Gastroesophageal sphincter (tissue), 4 donors: ENCODE data around the gene ZMYND11. TPM values are rescaled to one million over a fixed set of nuclear protein-coding genes. Genes with fewer than 3 reads are reported as not detected.
"Not testable (repeated sequence)": the region's sequence is repeated elsewhere in the genome, so short reads cannot be mapped to it uniquely, and the experiment has no call there.

Experiments used
- ATAC-seq: fragments of 150-250 bp; one replicate; pipeline ENCODE4 v1.9.1; 2016; ENCODE audit warnings: mild to moderate bottlenecking, moderate library complexity
- H3K27ac ChIP-seq, 4 donors: fragments of 200-600 bp; sonication (generic) in 3 of 4; 1 replicate in 3 of 4; 2 replicates in 1 of 4; pipeline ENCODE4 v1.5.1; 2016 to 2019
- H3K27me3 ChIP-seq: fragments of 200-600 bp; sonication (generic); one replicate; pipeline ENCODE4 v1.5.1; 2019
- H3K36me3 ChIP-seq, 2 donors: fragments of 200-600 bp; sonication (generic); one replicate each; pipeline ENCODE4 v1.5.1; 2019; ENCODE audit warnings: control low read depth in 1 of 2
- H3K4me1 ChIP-seq, 3 donors: fragments of 200-600 bp; sonication (generic); 1 replicate in 2 of 3; 2 replicates in 1 of 3; pipeline ENCODE4 v1.5.1; 2016 to 2019; ENCODE audit warnings: control low read depth in 2 of 3
- H3K4me3 ChIP-seq, 2 donors: fragments of 200-600 bp; sonication (generic); one replicate each; pipeline ENCODE4 v1.5.1; 2019; ENCODE audit warnings: mild to moderate bottlenecking in 1 of 2, moderate library complexity in 1 of 2
- H3K9me3 ChIP-seq, 3 donors: fragments of 200-600 bp; sonication (generic); one replicate each; pipeline ENCODE4 v1.5.1; 2017 to 2019; ENCODE audit warnings: control low read depth in 2 of 3
- EP300 ChIP-seq: sonication (generic); formaldehyde crosslinking; IDR thresholded peaks from one replicate; pipeline ENCODE4 v1.6.1; 2017; ENCODE audit warnings: antibody characterized with exemption, mild to moderate bottlenecking
- POLR2A ChIP-seq, 2 donors: fragments of 450-650 bp; IDR thresholded peaks; one replicate each; pipeline ENCODE4 v1.6.1; 2017; ENCODE audit warnings: antibody characterized with exemption in 2 of 2, mild to moderate bottlenecking in 2 of 2, moderate library complexity in 1 of 2
- POLR2AphosphoS5 ChIP-seq: sonication (generic); formaldehyde crosslinking; IDR thresholded peaks from one replicate; pipeline ENCODE4 v1.6.1; 2017; ENCODE audit warnings: antibody characterized with exemption
- WGBS, 2 donors: methylation state at CpG; one replicate each; pipeline ENCODE4 v1.1.5; 2018; ENCODE audit warnings: low coverage in 1 of 2; 5-methylcytosine and 5-hydroxymethylcytosine counted together
- total RNA-seq, 4 donors: library from RNA; depleted of rRNA; stranded (reverse); fragments of >200 nt; gene quantifications; one replicate each; pipeline ENCODE4 v1.1.0, GENCODE V29; 2016
- TF ChIP-seq, protein P1 (sequence below), 4 experiments: fragments of 200-600 bp in 2 of 4; fragments of 450-650 bp in 2 of 4; sonication (generic) in 1 of 4; IDR thresholded peaks; one replicate each; pipeline ENCODE4 v1.5.1; 2017 to 2019; ENCODE audit warnings: antibody characterized with exemption in 4 of 4, mild to moderate bottlenecking in 2 of 4, moderate library complexity in 2 of 4

Gene ZMYND11
- total RNA-seq, 4 donors from 2014 or later = 131 to 176 (median 166) TPM

DNA sequence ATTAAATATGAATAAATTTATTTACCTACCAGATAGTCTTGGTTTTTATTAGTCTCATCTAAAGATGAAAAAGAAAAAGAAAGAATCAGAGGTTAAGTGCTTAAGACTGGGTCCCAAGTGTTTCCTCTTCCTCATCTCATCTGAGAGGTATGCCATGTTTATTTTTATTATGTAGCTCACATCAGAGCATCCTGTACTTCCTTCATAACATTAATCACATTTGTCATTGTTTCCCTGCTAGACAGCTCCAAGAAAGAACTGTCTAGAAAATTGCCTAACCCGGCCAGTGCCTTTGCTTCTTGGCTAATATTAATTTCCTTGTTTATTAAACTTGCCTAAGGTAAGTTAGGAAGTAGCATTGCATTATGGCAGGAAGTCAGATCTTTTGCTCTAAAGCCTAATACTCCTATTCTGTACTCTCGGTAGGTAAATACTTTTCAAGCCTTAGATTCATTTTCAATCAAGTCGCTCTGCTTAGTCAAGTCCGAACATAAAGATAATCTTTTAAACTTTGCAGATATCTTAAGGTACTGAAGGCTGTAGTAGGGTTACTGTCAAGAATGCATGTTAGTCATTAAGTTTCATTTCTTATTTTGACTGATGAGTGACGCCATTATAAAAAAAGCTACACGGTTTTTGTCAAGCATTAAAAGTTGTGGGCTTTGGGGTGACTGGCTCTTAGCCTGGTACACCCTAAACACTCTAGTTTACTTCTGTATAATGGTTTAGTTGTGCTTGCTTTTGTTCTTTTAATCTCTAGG, 47.4 kb downstream of the ZMYND11 start:
- H3K4me3 ChIP-seq = no peak overlapping the region
- WGBS, 2 donors = 77 to 82% methylated on average over 6 of the region's 6 CpGs
- H3K9me3 ChIP-seq = peaks cover 0 to 6% (median 3%) of the 10 kb centered on the region in 3 donors
- H3K4me1 ChIP-seq = peaks cover 0 to 13% (median 0%) of the 10 kb centered on the region in 3 donors
- peaks cover 0 to 32% of the 10 kb centered on the region in 2 donors for H3K36me3 ChIP-seq
- H3K27me3 ChIP-seq = no peaks in the 10 kb centered on the region
- no peak overlapping the region for H3K27ac ChIP-seq
- ATAC-seq = peak; percentile 41
- TF ChIP-seq POLR2A (IDR thresholded peaks at IDR 0.05) (no peak), POLR2AphosphoS5 (no peak), EP300 (no peak)
- TF ChIP-seq, protein P1, sequence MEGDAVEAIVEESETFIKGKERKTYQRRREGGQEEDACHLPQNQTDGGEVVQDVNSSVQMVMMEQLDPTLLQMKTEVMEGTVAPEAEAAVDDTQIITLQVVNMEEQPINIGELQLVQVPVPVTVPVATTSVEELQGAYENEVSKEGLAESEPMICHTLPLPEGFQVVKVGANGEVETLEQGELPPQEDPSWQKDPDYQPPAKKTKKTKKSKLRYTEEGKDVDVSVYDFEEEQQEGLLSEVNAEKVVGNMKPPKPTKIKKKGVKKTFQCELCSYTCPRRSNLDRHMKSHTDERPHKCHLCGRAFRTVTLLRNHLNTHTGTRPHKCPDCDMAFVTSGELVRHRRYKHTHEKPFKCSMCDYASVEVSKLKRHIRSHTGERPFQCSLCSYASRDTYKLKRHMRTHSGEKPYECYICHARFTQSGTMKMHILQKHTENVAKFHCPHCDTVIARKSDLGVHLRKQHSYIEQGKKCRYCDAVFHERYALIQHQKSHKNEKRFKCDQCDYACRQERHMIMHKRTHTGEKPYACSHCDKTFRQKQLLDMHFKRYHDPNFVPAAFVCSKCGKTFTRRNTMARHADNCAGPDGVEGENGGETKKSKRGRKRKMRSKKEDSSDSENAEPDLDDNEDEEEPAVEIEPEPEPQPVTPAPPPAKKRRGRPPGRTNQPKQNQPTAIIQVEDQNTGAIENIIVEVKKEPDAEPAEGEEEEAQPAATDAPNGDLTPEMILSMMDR (IDR thresholded peaks at IDR 0.05) = no peak

DNA sequence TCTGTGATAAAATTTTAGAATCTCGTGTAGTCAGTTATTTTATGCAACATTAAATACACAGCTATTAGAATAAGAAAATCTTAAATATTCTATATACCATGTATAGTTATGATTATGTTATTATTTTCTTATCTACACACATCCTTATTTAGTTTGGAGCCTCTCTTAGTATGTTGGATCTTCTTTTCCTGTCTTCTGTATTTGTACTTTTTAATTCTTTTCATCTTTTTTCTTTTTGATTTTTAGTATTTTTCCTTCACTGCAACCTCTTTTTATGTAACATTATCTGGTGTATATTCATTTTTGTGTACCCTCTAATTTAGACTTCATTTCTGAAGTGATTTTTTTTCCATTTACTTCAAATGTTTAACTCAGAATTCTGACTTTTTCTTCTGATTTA, 48.9 kb downstream of the ZMYND11 start:
- peaks cover 0 to 6% (median 3%) of the 10 kb centered on the region in 3 donors for H3K9me3 ChIP-seq
- WGBS, 2 donors = 100% methylated on average over 1 of the region's 1 CpG
- H3K27ac ChIP-seq = no peak overlapping the region
- peaks cover 0 to 32% of the 10 kb centered on the region in 2 donors for H3K36me3 ChIP-seq
- H3K4me1 ChIP-seq = peaks cover 0 to 12% (median 0%) of the 10 kb centered on the region in 3 donors
- H3K4me3 ChIP-seq = no peak overlapping the region
- H3K27me3 ChIP-seq = no peaks in the 10 kb centered on the region
- TF ChIP-seq EP300 (no peak), POLR2AphosphoS5 (no peak), POLR2A (IDR thresholded peaks at IDR 0.05) (no peak)
- TF ChIP-seq, protein P1 (IDR thresholded peaks at IDR 0.05) = no peak
- no peak for ATAC-seq

DNA sequence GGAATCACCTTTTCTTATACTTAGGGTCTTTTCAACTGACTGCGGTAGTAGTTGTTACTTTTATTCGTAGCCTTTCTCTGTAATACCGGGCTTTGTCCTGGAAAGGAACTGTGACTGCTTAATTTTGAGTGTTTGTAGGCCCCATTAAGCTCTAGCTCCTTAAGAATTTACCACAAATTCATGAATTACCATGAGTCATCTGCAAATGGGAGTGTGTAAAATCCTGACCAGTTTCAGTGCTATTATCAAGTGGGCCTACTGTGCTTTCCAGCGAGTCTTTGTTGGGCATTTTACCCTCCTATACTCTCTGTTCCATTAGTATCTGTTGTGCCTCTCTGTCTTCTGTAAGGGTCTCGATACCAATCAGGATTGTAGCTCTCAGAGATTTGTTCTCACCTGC, 49.7 kb downstream of the ZMYND11 start:
- Histone ChIP-seq H3K27me3 (no peaks in the 10 kb centered on the region), H3K36me3 (peaks cover 0 to 32% of the 10 kb centered on the region in 2 donors), H3K27ac (no peak overlapping the region), H3K9me3 (peaks cover 0 to 6% (median 3%) of the 10 kb centered on the region in 3 donors), H3K4me1 (peaks cover 0 to 13% (median 0%) of the 10 kb centered on the region in 3 donors), H3K4me3 (no peak overlapping the region)
- 95 to 98% methylated on average over 5 of the region's 5 CpGs for WGBS, 2 donors
- TF ChIP-seq, protein P1 (IDR thresholded peaks at IDR 0.05) = no peak
- TF ChIP-seq EP300 (no peak), POLR2AphosphoS5 (no peak), POLR2A (IDR thresholded peaks at IDR 0.05) (no peak)
- ATAC-seq = no peak

DNA sequence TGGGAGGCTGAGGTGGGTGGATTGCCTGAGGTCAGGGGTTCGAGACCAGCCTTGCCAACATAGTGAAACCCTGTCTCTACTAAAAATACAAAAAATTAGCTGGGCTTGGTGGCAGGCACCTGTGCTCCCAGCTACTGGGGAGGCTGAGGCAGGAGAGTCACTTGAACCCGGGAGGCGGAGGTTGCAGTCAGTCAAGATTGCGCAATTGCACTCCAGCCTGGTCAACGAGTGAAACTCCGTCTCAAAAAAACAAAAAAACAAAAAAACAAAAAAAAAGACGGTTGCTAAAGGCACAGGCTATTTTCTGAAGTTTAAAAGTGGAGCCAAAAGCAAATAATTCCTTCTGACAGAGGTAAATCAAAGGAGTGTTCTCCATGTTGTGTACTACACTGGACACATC, 50.3 kb downstream of the ZMYND11 start:
- WGBS, 2 donors = 76 to 93% methylated on average over 1 to 4 of the region's 7 CpGs
- H3K36me3 ChIP-seq = peaks cover 0 to 28% of the 10 kb centered on the region in 2 donors
- H3K4me3 ChIP-seq = not testable (repeated sequence)

DNA sequence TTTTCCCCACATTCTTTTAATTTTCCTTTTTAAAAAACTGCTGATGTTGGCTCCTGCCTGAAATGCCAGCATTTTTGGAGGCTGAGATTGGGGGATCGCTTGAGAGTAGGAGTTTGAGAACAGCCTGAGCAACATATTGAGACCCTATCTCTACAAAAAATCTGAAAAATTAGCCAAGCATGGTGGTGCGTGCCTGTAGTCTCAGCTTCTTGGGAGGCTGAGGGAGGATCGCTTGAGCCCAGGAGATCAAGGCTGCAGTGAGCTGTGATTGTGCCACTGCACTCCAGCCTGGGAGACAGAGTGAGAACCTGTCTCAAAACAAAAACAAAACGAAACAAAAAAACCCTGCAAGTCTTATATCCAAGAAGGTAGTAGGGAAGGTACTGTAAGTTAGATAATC, 51.7 kb downstream of the ZMYND11 start:
- H3K27me3 ChIP-seq = no peaks in the 10 kb centered on the region
- H3K4me1 ChIP-seq = peaks cover 0 to 15% (median under 1%) of the 10 kb centered on the region in 3 donors
- H3K27ac ChIP-seq = no peak overlapping the region
- no peak for ATAC-seq
- TF ChIP-seq POLR2A (IDR thresholded peaks at IDR 0.05) (no peak), POLR2AphosphoS5 (no peak), EP300 (no peak)
- TF ChIP-seq, protein P1 (IDR thresholded peaks at IDR 0.05) = no peak
- H3K36me3 ChIP-seq = peaks cover 0 to 19% of the 10 kb centered on the region in 2 donors
- H3K4me3 ChIP-seq = no peak overlapping the region
- H3K9me3 ChIP-seq = peaks cover 0 to 6% (median 3%) of the 10 kb centered on the region in 3 donors
- 93% methylated on average over 3 to 4 of the region's 4 CpGs for WGBS, 2 donors

More for the DNA sequence above, 50.3 kb downstream of the ZMYND11 start:
- not testable (repeated sequence) for H3K27me3 ChIP-seq, H3K9me3 ChIP-seq, ATAC-seq, H3K27ac ChIP-seq
- peaks cover 0 to 13% (median 0%) of the 10 kb centered on the region in 3 donors for H3K4me1 ChIP-seq
